Right lobe of liver (tissue), 4 donors: ENCODE data around the gene TEPSIN.

Source experiments
- POLR2A ChIP-seq: fragments of 450-650 bp; IDR thresholded peaks from one replicate; pipeline ENCODE4 v1.6.1; 2017; ENCODE audit warnings: antibody characterized with exemption, mild to moderate bottlenecking
- TF ChIP-seq, protein P1 (sequence below), 4 donors: fragments of 200-600 bp in 3 of 4; fragments of 450-650 bp in 1 of 4; IDR thresholded peaks; one replicate each; pipeline versions ENCODE4 v1.5.1 to v1.8.0; 2016 to 2022; ENCODE audit warnings: antibody characterized with exemption in 4 of 4, mild to moderate bottlenecking in 2 of 4
- donor health status: DM: no; HTN: no; CAD: no.
- donor health status: DM: no; HTN: no; CAD: no.
- donor health status: DM: no; HTN: yes; CAD: no.

DNA sequence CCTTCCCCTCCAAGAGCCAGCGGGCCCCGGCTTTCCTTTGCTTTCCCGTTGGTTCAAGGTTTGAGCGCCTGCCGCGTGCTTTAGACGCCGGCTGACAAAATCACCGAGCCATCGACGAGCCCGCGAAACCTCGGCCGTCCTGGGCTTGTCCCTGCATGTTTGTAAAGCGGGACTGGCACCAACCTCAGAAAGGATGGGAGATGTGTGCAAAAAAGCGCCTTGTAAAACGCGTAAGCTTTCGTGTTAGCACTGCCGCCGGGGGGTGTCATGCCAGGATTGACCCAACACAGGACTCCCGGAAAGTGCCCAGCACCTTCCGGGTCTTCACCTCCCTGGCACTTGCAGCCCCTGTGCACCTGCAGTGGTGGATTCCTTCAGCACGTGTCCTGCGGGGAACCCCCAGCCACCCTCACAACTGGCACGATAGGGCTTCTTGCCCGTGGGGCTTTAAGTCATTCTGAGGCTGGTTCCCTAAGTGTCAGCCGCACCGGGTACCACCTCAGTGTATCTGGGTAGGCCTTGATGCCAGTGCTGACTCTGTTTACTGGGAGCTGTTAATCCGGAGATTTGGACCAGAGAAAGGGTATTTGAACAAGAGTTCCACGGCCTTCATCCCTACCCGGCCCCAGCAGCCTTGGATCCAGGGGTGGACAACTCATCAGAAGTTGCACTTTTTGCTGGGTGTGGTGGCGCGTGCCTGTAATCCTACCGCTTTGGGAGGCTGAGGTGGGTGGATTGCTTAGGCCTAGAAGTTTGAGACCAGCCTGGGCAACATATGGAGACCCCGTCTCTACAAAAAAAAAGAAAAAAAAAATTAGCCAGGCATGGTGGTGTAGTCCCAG lies 1.1 kb upstream of the TEPSIN start:
- TF ChIP-seq, protein P1, sequence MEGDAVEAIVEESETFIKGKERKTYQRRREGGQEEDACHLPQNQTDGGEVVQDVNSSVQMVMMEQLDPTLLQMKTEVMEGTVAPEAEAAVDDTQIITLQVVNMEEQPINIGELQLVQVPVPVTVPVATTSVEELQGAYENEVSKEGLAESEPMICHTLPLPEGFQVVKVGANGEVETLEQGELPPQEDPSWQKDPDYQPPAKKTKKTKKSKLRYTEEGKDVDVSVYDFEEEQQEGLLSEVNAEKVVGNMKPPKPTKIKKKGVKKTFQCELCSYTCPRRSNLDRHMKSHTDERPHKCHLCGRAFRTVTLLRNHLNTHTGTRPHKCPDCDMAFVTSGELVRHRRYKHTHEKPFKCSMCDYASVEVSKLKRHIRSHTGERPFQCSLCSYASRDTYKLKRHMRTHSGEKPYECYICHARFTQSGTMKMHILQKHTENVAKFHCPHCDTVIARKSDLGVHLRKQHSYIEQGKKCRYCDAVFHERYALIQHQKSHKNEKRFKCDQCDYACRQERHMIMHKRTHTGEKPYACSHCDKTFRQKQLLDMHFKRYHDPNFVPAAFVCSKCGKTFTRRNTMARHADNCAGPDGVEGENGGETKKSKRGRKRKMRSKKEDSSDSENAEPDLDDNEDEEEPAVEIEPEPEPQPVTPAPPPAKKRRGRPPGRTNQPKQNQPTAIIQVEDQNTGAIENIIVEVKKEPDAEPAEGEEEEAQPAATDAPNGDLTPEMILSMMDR (IDR thresholded peaks at IDR 0.05) = no peak
- TF ChIP-seq POLR2A = no peak
